ENCODE data around the gene STRIT1. TPM values are rescaled to one million over a fixed set of nuclear protein-coding genes. Genes with fewer than 3 reads are reported as not detected.

STRIT1 gene
- total and polyA plus RNA-seq, 10 of the 15 experiments (the other 5 are each of a cell fraction or from before 2014, with no cell fraction given), result not detected

- TF ChIP-seq POLR2AphosphoS5 (IDR thresholded peaks at IDR 0.05; ENCODE audit: low read length), result no peak
- TF ChIP-seq SUZ12 (IDR thresholded peaks at IDR 0.05; ENCODE audit: unreplicated experiment), result no peak
- no peak for TF ChIP-seq MTA3 (IDR thresholded peaks at IDR 0.05; ENCODE audit: borderline replicate concordance, low read length)
- no peak for TF ChIP-seq NRF1 (conservative IDR thresholded peaks at IDR 0.05; ENCODE audit: low read depth, low read length)
Measured at GRCh38 chr3:155309581-155309980, 16.1 kb upstream of the STRIT1 start (continued).

GRCh38 chr3:155308831-155309230 is 15.3 kb upstream of the STRIT1 start:
- H3K36me3 ChIP-seq (ENCODE audit: control insufficient read depth in 2 of 2, insufficient read depth in 2 of 2, low read length in 1 of 2), result no peaks in the 10 kb centered on the region
- CTCF ChIA-PET, result no interaction called here
- RAD21 ChIA-PET (ENCODE audit: unreplicated experiment), result no interaction called here
- no peaks in the 10 kb centered on the region; a peak in 1 of 4 replicates for H3K27me3 ChIP-seq (replicated peaks in 1 of 2; ENCODE audit: control insufficient read depth in 2 of 2, insufficient read depth in 2 of 2, low read length in 1 of 2)
- no peak for DNase-seq (ENCODE audit: low read depth, low spot score)
- no peak for ATAC-seq
- BruUV-seq (replicated peaks), result no TSS peak
- H3K4me1 ChIP-seq (ENCODE audit: control insufficient read depth, insufficient read depth, low read length), result no peaks in the 10 kb centered on the region
- SMC1A ChIA-PET (ENCODE audit: uncharacterized antibody, unreplicated experiment), result no interaction called here
- 41% methylated on average over 9 of the region's 9 CpGs for WGBS (ENCODE audit: insufficient coverage, insufficient replicate concordance, low lambda C conversion rate, missing lambda C conversion rate)
- H3K27ac ChIP-seq (ENCODE audit: control insufficient read depth, insufficient read depth), result no peak overlapping the region
- FAIRE-seq, result no peak
- no peaks in the 10 kb centered on the region for H4K20me1 ChIP-seq (ENCODE audit: control insufficient read depth, insufficient read depth)
- no peak overlapping the region for H2AFZ ChIP-seq (ENCODE audit: control insufficient read depth, low read depth, low read length)
- no peaks in the 10 kb centered on the region for H3K9me3 ChIP-seq (replicated peaks; ENCODE audit: control insufficient read depth, insufficient read depth, low read length)
- in situ Hi-C loops (cut with MboI), result no loop called here
- intact Hi-C loops (cut with micrococcal nuclease; ENCODE audit: unreplicated experiment), result no loop called here
- POLR2A ChIA-PET, result no interaction called here
- TF ChIP-seq POU2F2 (IDR thresholded peaks at IDR 0.05; ENCODE audit: borderline replicate concordance, low read depth, low read length) (no peak), USF1 (IDR thresholded peaks at IDR 0.05; ENCODE audit: borderline replicate concordance, extremely low read length, insufficient read depth, low read depth, low read length) (no peak)
- no peak overlapping the region for H3K4me2 ChIP-seq (ENCODE audit: control insufficient read depth, insufficient read depth)
- H3K79me2 ChIP-seq (ENCODE audit: control insufficient read depth, insufficient read depth, low read length), result no peaks in the 10 kb centered on the region
- H3K4me3 ChIP-seq, result no peak overlapping the region
- no peak overlapping the region for H3K9ac ChIP-seq (ENCODE audit: control insufficient read depth, insufficient read depth, low read length)
